Panc1 (cell line): ENCODE data around the gene SYNPO.

Source experiments
- POLR2AphosphoS5 ChIP-seq: IDR thresholded peaks from 2 replicates; pipeline ENCODE4 v1.6.1; 2012; ENCODE audit warnings: mild to moderate bottlenecking, low read depth, low read length, moderate library complexity
- SIN3A ChIP-seq: IDR thresholded peaks from 2 replicates; pipeline ENCODE4 v1.6.1; 2012; ENCODE audit warnings: low read depth, mild to moderate bottlenecking, low read length, moderate library complexity, borderline replicate concordance; ENCODE audit not compliant: insufficient read depth
- TCF7L2 ChIP-seq: IDR thresholded peaks from 2 replicates; pipeline ENCODE4 v1.6.1; 2011; ENCODE audit warnings: mild to moderate bottlenecking, low read depth, low read length, inconsistent platforms
- TF ChIP-seq, protein P1 (sequence below): fragments of 450-650 bp; IDR thresholded peaks from 2 replicates; pipeline ENCODE4 v1.5.1; 2017; ENCODE audit warnings: mild to moderate bottlenecking
- TF ChIP-seq, protein P2 (sequence below), 2 experiments: IDR thresholded peaks; 2 replicates each; pipeline ENCODE4 v1.6.1; 2011 to 2012; ENCODE audit warnings: low read depth in 2 of 2, control low read depth in 1 of 2, low read length in 1 of 2, mild to moderate bottlenecking in 1 of 2, moderate library complexity in 1 of 2; ENCODE audit not compliant: insufficient read depth in 1 of 2

DNA sequence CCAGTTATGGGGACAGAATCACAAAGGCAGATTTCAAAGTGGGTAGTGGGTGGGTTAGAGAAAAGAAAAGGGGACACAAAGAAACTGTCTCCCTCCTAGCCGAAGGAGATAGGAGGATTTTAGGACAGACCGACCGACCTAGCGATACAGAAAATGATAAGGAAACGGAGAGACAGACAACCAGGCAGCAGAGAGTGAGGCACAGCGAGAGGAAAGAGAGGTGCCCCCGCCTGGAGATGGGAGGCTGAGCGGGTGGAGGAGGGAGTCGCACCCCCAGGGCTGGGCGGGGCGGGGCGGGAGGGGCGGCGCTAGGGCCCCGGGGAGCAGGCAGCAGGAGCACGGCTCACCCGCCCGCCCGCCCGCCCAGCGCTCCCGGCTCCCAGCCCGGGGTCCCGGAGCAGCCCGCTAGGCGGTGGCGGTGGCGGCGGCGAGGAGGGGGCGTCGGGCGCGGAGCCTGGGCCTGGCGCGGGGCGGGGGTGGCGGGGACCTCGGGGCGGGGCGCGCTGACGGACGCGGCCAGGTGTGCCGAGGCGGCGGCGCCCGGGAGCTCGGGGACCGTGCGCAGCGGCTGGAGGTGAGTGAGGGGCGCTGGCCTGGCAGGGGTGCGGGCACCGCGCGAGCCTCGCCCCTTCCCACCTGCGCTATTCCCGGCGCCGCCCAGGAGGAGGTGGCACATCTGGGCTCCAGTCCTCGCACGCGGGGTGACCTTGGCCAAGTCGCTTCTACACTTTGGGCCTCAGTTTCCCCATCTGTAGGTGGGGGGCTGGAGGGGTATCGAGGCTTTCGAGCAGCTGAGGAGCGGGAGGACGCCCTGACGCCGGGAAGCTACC lies 15.9 kb upstream of the SYNPO start:
- TF ChIP-seq, protein P1, sequence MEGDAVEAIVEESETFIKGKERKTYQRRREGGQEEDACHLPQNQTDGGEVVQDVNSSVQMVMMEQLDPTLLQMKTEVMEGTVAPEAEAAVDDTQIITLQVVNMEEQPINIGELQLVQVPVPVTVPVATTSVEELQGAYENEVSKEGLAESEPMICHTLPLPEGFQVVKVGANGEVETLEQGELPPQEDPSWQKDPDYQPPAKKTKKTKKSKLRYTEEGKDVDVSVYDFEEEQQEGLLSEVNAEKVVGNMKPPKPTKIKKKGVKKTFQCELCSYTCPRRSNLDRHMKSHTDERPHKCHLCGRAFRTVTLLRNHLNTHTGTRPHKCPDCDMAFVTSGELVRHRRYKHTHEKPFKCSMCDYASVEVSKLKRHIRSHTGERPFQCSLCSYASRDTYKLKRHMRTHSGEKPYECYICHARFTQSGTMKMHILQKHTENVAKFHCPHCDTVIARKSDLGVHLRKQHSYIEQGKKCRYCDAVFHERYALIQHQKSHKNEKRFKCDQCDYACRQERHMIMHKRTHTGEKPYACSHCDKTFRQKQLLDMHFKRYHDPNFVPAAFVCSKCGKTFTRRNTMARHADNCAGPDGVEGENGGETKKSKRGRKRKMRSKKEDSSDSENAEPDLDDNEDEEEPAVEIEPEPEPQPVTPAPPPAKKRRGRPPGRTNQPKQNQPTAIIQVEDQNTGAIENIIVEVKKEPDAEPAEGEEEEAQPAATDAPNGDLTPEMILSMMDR, result no peak
- no peak for TF ChIP-seq SIN3A
- TF ChIP-seq POLR2AphosphoS5, result no peak
- TF ChIP-seq TCF7L2, result no peak
- TF ChIP-seq, protein P2, sequence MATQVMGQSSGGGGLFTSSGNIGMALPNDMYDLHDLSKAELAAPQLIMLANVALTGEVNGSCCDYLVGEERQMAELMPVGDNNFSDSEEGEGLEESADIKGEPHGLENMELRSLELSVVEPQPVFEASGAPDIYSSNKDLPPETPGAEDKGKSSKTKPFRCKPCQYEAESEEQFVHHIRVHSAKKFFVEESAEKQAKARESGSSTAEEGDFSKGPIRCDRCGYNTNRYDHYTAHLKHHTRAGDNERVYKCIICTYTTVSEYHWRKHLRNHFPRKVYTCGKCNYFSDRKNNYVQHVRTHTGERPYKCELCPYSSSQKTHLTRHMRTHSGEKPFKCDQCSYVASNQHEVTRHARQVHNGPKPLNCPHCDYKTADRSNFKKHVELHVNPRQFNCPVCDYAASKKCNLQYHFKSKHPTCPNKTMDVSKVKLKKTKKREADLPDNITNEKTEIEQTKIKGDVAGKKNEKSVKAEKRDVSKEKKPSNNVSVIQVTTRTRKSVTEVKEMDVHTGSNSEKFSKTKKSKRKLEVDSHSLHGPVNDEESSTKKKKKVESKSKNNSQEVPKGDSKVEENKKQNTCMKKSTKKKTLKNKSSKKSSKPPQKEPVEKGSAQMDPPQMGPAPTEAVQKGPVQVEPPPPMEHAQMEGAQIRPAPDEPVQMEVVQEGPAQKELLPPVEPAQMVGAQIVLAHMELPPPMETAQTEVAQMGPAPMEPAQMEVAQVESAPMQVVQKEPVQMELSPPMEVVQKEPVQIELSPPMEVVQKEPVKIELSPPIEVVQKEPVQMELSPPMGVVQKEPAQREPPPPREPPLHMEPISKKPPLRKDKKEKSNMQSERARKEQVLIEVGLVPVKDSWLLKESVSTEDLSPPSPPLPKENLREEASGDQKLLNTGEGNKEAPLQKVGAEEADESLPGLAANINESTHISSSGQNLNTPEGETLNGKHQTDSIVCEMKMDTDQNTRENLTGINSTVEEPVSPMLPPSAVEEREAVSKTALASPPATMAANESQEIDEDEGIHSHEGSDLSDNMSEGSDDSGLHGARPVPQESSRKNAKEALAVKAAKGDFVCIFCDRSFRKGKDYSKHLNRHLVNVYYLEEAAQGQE (IDR thresholded peaks at IDR 0.05; ENCODE audit: insufficient read depth in 1 of 2, low read depth in 2 of 2, low read length in 1 of 2), result no peak
